ENCODE measurements around the gene FBXO22. TPM values are rescaled to one million over a fixed set of nuclear protein-coding genes. Genes with fewer than 3 reads are reported as not detected.

FBXO22 gene
- total and polyA plus RNA-seq, 2 of the 8 experiments (the other 6 are each of a cell fraction or from before 2014, with no cell fraction given), result 33.2 to 67.3 TPM

DNA sequence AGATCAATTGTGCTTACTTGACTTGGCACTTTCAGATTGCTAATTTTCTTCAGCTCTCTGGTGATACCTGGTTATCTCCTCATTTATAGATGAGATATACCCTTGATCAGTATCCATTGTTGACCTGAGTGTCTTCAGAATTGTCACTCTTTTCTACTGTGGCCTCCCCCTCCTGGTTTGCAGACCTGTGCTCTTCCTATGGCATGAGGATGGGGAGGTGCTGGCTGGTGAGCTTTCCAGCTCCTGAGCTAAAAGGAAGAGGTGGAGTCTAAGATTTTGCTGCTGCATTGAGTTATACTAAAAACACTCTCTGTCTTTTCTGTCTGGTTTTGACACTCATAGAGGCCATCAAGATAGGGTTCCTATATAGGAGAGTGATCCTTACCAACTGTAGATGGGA lies 36.8 kb upstream of the FBXO22 start:
- H2BK5ac ChIP-seq (ENCODE audit: low read depth, low read length), result no peak overlapping the region
- H4K5ac ChIP-seq (ENCODE audit: insufficient read length, low read depth, low read length), result no peak overlapping the region
- no peak overlapping the region for H2BK12ac ChIP-seq (ENCODE audit: low read depth, low read length)
- no peaks in the 10 kb centered on the region; the same call in 1 of the 2 replicates for H3K23me2 ChIP-seq (ENCODE audit: low read depth, low read length)
- no peaks in the 10 kb centered on the region for H3K9me3 ChIP-seq (ENCODE audit: insufficient read depth in 2 of 2, low read depth in 1 of 2, low read length in 1 of 2)
- no peak overlapping the region for H3K14ac ChIP-seq (ENCODE audit: insufficient read length)
- H2AK5ac ChIP-seq (ENCODE audit: low read depth, low read length), result no peak overlapping the region
- FAIRE-seq (no peak), DNase-seq (ENCODE audit: low read depth in 1 of 2, low spot score in 2 of 2) (no peak)
- H3K56ac ChIP-seq (replicated peaks; ENCODE audit: insufficient read length, low read depth, low read length), result no peak overlapping the region
- H3K27me3 ChIP-seq (replicated peaks in 1 of 4; ENCODE audit: control insufficient read depth in 3 of 4, extremely low read depth in 1 of 4, insufficient read depth in 3 of 4, low read length in 3 of 4), result no peaks in the 10 kb centered on the region
- H2BK120ac ChIP-seq (replicated peaks; ENCODE audit: low read depth, low read length), result no peak overlapping the region
- H3K79me2 ChIP-seq (ENCODE audit: control insufficient read depth in 1 of 2, insufficient read depth in 2 of 2, low read length in 2 of 2), result peaks cover 0 to 66% of the 10 kb centered on the region in 2 experiments; a peak in 2 of 4 replicates
- no peak overlapping the region for H3K23ac ChIP-seq (ENCODE audit: insufficient read length)
- H3K4ac ChIP-seq (replicated peaks; ENCODE audit: insufficient read length, low read depth, low read length), result no peak overlapping the region
- H2BK20ac ChIP-seq (ENCODE audit: low read length), result no peak overlapping the region
- H4K20me1 ChIP-seq (replicated peaks in 1 of 2; ENCODE audit: control insufficient read depth in 1 of 2, insufficient read depth in 2 of 2, low read length in 2 of 2), result peaks cover 0 to 1% of the 10 kb centered on the region in 2 experiments
- H3K18ac ChIP-seq (ENCODE audit: extremely low read depth, low read length), result no peak overlapping the region
- peaks cover 0 to 21% (median 0%) of the 10 kb centered on the region in 4 experiments; a peak in 4 of 8 replicates for H3K36me3 ChIP-seq (ENCODE audit: control insufficient read depth in 2 of 4, insufficient read depth in 4 of 4, low read length in 3 of 4)
- CTCF ChIA-PET (ENCODE audit: partially characterized antibody), result interaction anchor here (1.0 to 2.5 kb wide), 3 partner anchors 11 to 58 kb away, joined by 3 to 6 read pairs (median 3); no protein-coding TSS in a partner anchor
- H3K4me1 ChIP-seq (replicated peaks in 1 of 4; ENCODE audit: control insufficient read depth in 3 of 4, insufficient read depth in 4 of 4, low read length in 3 of 4), result peaks cover 0 to 8% (median 7%) of the 10 kb centered on the region in 4 experiments; a peak in 3 of 7 replicates
- no peak overlapping the region for H2AFZ ChIP-seq (ENCODE audit: low read length)
- no peak overlapping the region for H3K9ac ChIP-seq (replicated peaks in 1 of 4; ENCODE audit: extremely low read depth in 1 of 4, low read depth in 3 of 4, low read length in 3 of 4)
- no peak overlapping the region for H3K4me3 ChIP-seq (ENCODE audit: extremely low read depth in 1 of 4, insufficient read depth in 2 of 4, low read depth in 3 of 4, low read length in 4 of 4)
- H3K79me1 ChIP-seq (ENCODE audit: low read depth, low read length), result no peaks in the 10 kb centered on the region
- no peak overlapping the region for H3K27ac ChIP-seq (ENCODE audit: low read depth, low read length)
- no peak overlapping the region for H4K91ac ChIP-seq (replicated peaks; ENCODE audit: insufficient read length, low read length)
- POLR2A ChIA-PET (ENCODE audit: partially characterized antibody), result interaction anchor here (1.0 to 1.5 kb wide), 2 partner anchors 26 to 36 kb away, joined by 3 to 5 read pairs; no protein-coding TSS in a partner anchor
- H2BK15ac ChIP-seq (ENCODE audit: low read length), result no peak overlapping the region
- TF ChIP-seq CBX8 (IDR thresholded peaks at IDR 0.05; ENCODE audit: borderline replicate concordance, low read depth, low read length) (no peak), TBP (IDR thresholded peaks at IDR 0.05; ENCODE audit: low read depth, low read length) (no peak), ASH2L (IDR thresholded peaks at IDR 0.05; ENCODE audit: low read length) (no peak), NANOG (IDR thresholded peaks at IDR 0.05; ENCODE audit: insufficient read depth, low read depth, low read length, poor library complexity, severe bottlenecking) (no peak), JUND (IDR thresholded peaks at IDR 0.05; ENCODE audit: low read length) (no peak), FOSL1 (IDR thresholded peaks at IDR 0.05; ENCODE audit: insufficient read depth, low read depth, low read length) (no peak)
- TF ChIP-seq, protein P1, sequence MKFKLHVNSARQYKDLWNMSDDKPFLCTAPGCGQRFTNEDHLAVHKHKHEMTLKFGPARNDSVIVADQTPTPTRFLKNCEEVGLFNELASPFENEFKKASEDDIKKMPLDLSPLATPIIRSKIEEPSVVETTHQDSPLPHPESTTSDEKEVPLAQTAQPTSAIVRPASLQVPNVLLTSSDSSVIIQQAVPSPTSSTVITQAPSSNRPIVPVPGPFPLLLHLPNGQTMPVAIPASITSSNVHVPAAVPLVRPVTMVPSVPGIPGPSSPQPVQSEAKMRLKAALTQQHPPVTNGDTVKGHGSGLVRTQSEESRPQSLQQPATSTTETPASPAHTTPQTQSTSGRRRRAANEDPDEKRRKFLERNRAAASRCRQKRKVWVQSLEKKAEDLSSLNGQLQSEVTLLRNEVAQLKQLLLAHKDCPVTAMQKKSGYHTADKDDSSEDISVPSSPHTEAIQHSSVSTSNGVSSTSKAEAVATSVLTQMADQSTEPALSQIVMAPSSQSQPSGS (IDR thresholded peaks at IDR 0.05; ENCODE audit: low read length), result no peak
- TF ChIP-seq, protein P2, sequence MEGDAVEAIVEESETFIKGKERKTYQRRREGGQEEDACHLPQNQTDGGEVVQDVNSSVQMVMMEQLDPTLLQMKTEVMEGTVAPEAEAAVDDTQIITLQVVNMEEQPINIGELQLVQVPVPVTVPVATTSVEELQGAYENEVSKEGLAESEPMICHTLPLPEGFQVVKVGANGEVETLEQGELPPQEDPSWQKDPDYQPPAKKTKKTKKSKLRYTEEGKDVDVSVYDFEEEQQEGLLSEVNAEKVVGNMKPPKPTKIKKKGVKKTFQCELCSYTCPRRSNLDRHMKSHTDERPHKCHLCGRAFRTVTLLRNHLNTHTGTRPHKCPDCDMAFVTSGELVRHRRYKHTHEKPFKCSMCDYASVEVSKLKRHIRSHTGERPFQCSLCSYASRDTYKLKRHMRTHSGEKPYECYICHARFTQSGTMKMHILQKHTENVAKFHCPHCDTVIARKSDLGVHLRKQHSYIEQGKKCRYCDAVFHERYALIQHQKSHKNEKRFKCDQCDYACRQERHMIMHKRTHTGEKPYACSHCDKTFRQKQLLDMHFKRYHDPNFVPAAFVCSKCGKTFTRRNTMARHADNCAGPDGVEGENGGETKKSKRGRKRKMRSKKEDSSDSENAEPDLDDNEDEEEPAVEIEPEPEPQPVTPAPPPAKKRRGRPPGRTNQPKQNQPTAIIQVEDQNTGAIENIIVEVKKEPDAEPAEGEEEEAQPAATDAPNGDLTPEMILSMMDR (IDR thresholded peaks at IDR 0.05; ENCODE audit: control extremely low read depth in 1 of 3, insufficient read depth in 1 of 3, low read depth in 1 of 3, low read length in 3 of 3), result no peak
- no peak overlapping the region for H4K8ac ChIP-seq (ENCODE audit: extremely low read depth, insufficient read depth, low read length)
- H3K4me2 ChIP-seq (ENCODE audit: insufficient read depth in 1 of 2, low read depth in 2 of 2, low read length in 2 of 2), result peak overlapping the region; percentile 5 to 22; a peak in 2 of 4 replicates
